ENCODE data around the gene QSOX2.

Gene QSOX2

DNA sequence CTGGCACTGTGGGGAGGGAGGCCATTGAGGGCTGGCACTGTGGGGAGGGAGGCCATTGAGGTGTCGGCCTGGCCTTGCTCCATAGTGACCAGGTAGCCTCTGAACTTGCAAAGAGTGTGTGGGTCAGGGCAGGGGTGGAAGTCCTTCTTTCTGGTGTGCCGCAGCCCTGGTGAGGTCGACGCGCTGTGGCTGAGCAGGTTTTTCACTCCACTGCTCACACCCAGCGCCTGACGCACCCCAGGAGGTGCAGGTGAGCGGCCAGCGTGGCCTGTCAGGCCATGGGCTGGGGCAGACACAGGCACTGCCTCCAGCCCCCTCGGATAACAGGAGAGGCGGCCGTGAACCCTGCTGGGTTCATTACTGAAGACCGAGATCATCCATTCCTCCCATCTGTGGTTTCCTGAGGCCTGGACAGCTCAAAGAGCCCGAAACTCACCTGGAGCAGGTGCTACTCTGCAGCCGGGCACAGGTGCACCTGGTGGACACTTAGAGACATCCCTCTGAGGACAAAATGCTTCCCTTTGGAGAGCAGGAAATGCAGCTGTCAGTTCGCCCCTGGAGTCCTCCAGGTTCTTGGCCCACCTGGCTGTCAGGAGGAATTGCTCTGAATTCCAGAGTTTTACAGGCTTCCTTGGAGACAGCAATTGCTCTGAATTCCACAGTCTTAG lies 73.1 kb downstream of the QSOX2 start:
- DNase-seq (ENCODE audit: low read depth in 2 of 2): no peak

DNA sequence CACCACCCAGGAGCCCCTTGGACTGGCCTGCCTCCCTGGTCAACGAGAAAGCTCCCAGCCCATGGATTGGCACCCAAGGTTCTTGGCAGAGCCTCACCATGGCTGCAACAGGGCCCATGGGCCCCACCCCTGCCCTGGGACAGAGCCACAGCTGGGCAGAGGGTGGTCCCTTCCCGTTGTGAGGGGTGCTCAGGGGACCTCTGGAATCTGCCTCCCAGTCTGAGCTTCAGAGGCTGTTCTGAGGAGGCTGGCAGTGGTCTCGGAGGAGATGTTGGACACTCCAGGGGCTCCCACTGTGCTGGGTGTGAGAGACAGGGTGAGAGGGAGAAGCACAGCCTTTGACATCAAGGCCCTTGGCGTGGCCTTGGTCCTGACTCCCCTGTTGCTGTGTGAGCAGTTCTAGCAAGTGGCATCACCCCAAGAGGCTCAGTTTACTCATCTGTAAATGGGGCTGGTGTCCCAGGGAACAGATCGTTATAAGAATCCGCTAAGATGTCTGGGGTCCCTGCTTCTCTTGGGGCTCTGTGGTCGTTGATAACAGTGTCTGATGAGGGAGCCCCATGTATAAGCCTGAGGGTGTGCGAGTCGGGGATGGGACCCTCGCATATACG lies 73.7 kb downstream of the QSOX2 start:
- no peak for DNase-seq (ENCODE audit: low read depth in 2 of 2)

DNA sequence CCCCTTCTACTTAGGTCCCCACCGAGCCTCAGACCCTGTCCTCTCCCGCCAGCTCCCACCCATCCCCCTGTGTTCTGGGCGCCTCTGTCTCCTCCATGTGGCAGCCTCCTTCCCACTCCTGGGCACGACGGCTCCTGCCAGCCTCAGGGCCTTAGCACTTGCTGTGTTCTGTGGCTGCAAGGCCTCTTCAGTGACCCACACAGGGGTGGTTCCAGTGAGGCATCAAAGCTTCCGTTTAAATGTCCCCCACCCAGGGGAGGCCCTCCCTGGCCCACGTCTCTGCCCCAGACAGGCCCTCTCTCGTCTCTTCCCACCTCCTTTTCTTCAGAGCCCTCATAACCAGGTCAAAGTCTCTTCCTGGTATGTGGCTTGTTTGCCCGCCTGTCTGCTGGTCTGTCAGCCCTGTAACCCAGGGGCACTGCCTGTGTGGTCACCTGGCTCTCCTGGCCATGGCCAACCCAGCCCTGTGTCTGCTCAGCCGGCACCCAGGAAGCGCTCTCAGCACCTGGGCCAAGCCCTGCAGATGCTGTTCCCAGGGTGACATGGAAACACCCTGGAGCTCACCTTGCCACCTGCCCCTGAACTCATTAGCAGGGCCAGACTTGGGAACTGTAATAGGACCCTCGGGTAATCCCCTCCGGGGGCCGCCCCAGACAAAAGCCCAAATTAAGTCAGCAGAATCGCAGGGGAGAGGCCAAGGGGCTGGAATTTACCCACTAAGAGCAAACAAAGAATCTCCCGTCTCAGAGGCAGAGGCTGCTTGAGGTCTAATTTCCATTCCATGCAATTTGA lies 74.4 kb downstream of the QSOX2 start:
- no peak for DNase-seq (ENCODE audit: low read depth in 2 of 2)

DNA sequence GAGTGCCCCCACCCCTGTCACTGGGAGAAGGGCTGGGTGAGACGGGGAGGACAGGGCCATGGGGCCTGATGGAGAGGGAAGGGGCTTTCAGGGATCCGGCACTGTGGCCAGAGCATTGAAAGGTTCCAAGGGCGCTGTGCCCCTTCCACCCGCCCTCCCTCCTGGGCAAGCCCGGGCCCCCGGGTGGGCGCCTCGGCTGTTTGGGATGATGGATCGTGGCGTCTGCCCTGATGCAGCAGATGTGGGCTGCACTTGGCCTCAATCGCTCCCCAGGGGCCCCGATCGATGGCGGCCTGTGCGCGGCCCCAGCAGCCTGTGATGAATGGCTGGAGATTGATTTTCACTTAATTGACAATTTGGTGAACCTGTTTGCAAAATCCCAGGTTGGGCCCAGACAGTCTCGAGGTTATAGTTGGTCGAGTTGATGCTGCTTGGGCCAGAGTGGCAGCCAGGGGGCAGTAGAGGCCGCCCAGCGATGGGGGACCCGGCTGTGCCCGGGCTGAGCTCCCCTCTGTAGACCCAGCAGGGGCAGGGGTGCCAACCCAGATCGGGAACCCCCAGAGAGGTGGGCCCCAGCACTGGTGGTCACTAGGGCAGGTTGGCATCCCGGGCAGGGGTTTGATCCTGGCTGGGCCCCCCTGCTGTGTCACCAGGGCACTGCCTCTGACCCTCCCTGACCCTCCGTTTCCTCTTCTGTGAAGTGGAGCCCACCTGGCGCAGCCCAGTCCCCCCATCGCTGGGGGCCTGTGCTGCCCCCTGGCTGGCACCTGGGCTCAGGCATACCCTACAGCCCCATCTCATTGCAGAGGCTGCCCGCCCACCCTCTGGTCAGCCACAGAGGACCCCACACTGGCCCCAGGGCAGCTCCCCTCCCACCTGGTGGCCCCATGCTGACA lies 75.4 kb downstream of the QSOX2 start:
- DNase-seq (ENCODE audit: low read depth in 2 of 2): peak in 1 of 2 donors; percentile 39

DNA sequence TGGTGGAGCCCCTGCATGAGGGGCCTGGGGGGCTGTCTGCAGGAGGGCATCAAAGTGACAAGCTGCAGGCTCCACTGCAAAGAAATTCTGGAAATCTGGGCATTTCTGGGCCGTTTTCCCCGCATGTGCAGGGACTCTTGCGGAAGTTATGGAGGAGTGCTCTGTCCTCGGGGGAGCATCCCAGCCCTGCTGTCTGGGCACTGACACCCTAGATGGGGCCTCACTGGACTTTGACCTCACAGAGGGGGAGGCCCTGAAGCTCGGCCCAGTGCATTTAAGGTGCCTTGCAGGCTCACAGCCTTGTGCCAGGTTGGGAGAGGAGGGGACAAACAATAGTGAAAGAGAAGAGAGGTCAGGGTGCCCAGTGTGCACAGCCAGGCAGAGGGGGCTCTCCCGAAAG lies 76.1 kb downstream of the QSOX2 start:
- DNase-seq (ENCODE audit: low read depth in 2 of 2): no peak

DNA sequence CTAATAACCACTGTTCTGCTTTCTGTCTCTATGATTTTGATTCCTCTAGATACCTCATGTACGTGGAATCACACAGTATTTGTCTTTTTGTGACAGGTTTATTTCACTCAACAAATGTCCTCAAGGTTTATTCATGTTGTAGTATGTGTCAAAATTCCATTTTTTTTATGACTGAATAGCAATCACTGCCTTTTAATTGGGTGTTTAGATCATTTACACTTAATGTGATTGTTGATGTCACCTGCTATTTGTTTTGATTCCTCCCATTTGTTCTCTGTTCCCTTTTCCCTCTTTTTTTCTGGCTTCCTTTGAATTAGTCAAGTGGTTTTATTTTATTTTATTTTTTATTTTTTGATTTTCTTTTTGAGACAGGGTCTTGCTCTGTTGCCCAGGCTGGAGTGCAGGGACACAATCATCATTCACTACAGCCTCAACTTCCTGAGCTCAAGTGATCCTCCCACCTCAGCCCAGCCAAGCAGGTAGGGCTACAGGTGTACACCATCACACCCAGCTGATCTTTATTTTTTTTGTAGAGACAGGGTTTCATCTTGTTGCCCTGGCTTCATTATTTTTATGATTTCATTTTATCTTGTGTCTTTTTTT lies 82.3 kb downstream of the QSOX2 start:
- no peak for DNase-seq (ENCODE audit: low read depth in 2 of 2)

DNA sequence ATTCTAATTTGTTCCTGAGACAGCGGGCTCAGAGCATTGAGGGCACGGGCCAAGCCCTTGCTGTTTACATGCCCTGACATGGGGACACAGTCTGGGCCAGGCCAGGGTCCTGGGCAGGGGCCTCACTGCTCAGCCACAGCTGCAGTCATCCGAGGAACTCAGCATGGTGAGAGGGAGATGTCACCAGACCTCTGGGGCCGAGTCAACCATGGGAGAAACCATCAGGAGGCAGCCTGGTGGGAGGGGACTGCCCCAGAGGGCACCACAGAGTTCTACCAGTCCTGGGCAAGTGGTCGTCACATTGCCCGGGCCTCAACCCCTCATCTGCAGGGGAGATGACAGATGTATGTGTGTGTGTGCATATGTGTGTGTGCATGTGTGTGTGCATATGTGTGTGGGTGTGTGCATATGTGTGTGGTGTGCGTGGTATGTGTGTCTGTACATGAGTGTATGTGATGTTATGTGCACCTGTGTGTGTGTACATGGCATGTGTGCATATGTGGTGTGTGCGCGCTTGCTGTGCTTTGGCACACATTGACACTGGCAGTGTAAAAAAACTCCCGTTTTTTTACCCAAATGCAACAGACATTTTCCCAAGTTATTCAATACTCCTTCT lies 84.5 kb downstream of the QSOX2 start:
- no peak for DNase-seq (ENCODE audit: low read depth in 2 of 2)

DNA sequence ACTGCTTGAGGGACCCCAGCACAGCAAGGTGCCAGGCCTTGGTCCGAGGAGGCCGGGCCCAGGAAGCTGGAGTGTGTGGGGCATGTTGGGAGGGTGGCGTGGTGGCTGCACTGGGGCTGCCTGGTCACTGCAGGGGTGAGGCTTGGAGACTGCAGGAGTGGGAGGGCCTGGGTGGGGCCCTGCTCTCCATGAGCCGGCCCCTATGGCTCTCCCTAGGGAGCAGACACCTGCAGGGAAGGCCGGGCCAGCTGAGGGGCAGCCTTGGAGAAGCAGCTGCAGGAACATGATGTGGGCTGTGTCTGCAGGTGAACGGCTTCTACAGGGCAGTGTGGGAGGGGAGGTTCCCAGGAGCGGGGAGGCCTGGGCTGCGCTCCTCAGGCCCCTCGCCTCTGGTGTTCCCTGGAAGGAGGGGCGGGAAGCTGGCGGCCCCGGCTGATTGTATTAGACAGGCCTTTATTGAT lies 85.2 kb downstream of the QSOX2 start:
- no peak for DNase-seq (ENCODE audit: low read depth in 2 of 2)

DNA sequence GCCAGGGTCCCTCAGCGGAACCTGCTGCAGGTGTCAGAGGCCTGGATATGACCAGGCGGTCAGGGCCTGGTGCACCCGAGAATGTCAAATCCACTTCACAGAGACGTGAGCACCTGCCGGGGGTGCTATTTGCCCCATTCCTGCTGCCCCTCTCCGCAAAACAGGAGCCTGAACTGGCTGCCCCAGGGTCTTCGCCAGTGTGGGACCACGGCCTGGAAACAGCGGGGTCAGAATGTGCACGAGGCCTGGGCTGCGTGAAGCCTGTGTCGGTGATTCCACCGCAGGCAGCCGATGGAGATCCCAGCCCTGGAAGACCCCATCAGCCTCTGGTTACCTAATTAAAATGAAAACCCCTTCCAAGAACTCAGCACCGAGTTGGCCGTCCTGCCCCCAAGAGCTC lies 85.8 kb downstream of the QSOX2 start:
- DNase-seq (ENCODE audit: low read depth in 2 of 2): no peak

DNA sequence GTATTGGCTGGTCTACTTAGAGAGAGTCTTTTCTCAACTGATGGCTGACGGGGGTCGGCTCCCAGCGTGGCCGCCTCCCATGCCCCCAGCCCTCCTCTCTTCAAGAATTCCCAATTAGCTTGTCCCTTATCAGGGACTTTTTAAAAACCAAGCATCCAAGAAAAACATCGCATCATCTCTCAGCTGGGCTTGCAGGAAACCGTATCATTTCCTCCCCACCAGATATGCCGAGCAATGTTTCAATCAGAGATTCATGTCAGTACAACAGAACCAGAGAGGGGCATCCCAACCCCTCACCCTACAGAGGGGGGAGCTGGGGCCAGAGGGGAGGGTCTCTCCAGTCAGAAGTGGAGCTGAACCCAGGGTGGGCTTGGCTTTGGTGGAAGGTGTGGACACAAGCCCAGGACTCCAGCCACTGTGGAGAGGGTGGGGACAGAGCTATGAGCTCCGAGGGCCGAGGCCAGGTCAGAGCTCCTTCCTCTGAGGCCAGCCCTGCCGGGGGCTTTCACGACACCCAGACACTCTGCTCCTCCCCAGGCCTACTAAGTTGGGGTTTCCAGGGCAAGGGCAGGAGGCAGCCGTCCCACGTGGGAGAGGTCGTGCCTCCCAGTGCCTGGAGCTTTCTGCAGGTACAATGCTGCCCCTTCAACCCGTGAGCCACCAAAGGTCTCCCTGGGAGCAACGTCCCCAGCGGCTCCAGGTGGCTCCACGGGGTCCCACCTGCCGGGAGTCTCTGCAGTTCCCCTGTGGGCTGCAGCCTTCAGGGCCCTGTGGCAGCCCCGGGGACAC lies 87.9 kb downstream of the QSOX2 start:
- DNase-seq (ENCODE audit: low read depth in 2 of 2): no peak
